Smooth muscle cell of the umbilical artery (primary cell): ENCODE data around the gene MEF2C. TPM values are rescaled to one million over a fixed set of nuclear protein-coding genes. Genes with fewer than 3 reads are reported as not detected.

Source experiments
- total RNA-seq: library from RNA; depleted of rRNA; stranded (reverse); fragments of >200 nt; gene quantifications from 2 replicates; pipeline ENCODE4 v1.2.3, GENCODE V29; 2014

MEF2C gene
- 7.7 and 10.1 TPM in 2 replicates for total RNA-seq

GRCh38 chr5:88883059-88883835, at the start of gene MEF2C:
TSS of gene MEF2C (minus strand) at chr5:88883184. CDS start at chr5:88823788, 59,396 bp downstream.

